Neural cell (in vitro differentiated cells): ENCODE data around the gene HSD11B1L. TPM values are rescaled to one million over a fixed set of nuclear protein-coding genes. Genes with fewer than 3 reads are reported as not detected.

ENCODE experiments used
- H2AFZ ChIP-seq: fragments of 200-600, 300-800 bp; sonication (generic), shearing (Covaris generic); 2 replicates; pipeline ENCODE4 v1.6.0; 2014; ENCODE audit warnings: low read depth, mild to moderate bottlenecking, antibody characterized with exemption, low read length, moderate library complexity
- H3F3A ChIP-seq: fragments of 200-600 bp; shearing (Covaris generic); 2 replicates; pipeline ENCODE4 v1.6.1; 2016; ENCODE audit warnings: mild to moderate bottlenecking, moderate library complexity, mixed read lengths, antibody characterized with exemption, low read length; ENCODE audit not compliant: insufficient read depth, poor library complexity, severe bottlenecking
- H3K27ac ChIP-seq: fragments of 200-600, 300-800 bp; sonication (generic), shearing (Covaris generic); 2 replicates; pipeline ENCODE4 v1.5.1; 2014; ENCODE audit warnings: mild to moderate bottlenecking, low read length, moderate library complexity
- H3K27me3 ChIP-seq: fragments of 300-800, 200-600 bp; sonication (generic), shearing (Covaris generic); 2 replicates; pipeline ENCODE4 v1.6.0; 2014; ENCODE audit warnings: mild to moderate bottlenecking, low read depth, low read length, moderate library complexity; ENCODE audit not compliant: insufficient read depth
- H3K36me3 ChIP-seq: fragments of 300-800, 200-600 bp; sonication (generic), shearing (Covaris generic); 2 replicates; pipeline ENCODE4 v1.5.1; 2014; ENCODE audit warnings: mild to moderate bottlenecking, antibody characterized with exemption, low read length, moderate library complexity; ENCODE audit not compliant: insufficient read depth
- H3K4me2 ChIP-seq: fragments of 300-800, 200-600 bp; sonication (generic), shearing (Covaris generic); 2 replicates; pipeline ENCODE4 v1.6.0; 2014; ENCODE audit warnings: mild to moderate bottlenecking, low read length
- H3K4me3 ChIP-seq: fragments of 300-800, 200-600 bp; sonication (generic), shearing (Covaris generic); 2 replicates; pipeline ENCODE4 v1.5.1; 2014; ENCODE audit warnings: mild to moderate bottlenecking, low read length, moderate library complexity
- H3K79me2 ChIP-seq: fragments of 200-600 bp; shearing (Covaris generic); replicated peaks from 2 replicates; pipeline ENCODE4 v1.6.0; 2014; ENCODE audit warnings: mild to moderate bottlenecking, low read length, moderate library complexity; ENCODE audit not compliant: insufficient read depth
- H3K9ac ChIP-seq: fragments of 300-800, 200-600 bp; sonication (generic), shearing (Covaris generic); 2 replicates; pipeline ENCODE4 v1.6.1; 2016; ENCODE audit warnings: mild to moderate bottlenecking, low read length, mixed read lengths
- H3K9me2 ChIP-seq: fragments of 200-600 bp; shearing (Covaris generic); 2 replicates; pipeline ENCODE4 v1.6.1; 2016; ENCODE audit warnings: mild to moderate bottlenecking, low read length, mixed read lengths; ENCODE audit not compliant: insufficient read depth
- H3K9me3 ChIP-seq: fragments of 200-600, 300-800 bp; sonication (generic), shearing (Covaris generic); 2 replicates; pipeline ENCODE4 v1.6.1; 2016; ENCODE audit warnings: mild to moderate bottlenecking, mixed run types, low read length, moderate library complexity, mixed read lengths
- H4K20me1 ChIP-seq: fragments of 200-600 bp; shearing (Covaris generic); 2 replicates; pipeline ENCODE4 v1.6.1; 2016; ENCODE audit warnings: mild to moderate bottlenecking, mixed run types; ENCODE audit not compliant: insufficient read depth
- EP300 ChIP-seq: fragments of 450-650 bp; conservative IDR thresholded peaks from 2 replicates; pipeline ENCODE4 v1.6.1; 2014; ENCODE audit warnings: antibody characterized with exemption, mild to moderate bottlenecking, moderate library complexity; ENCODE audit not compliant: poor library complexity, severe bottlenecking
- EZH2 ChIP-seq: fragments of 200-600, 300-800 bp; shearing (Covaris generic), sonication (generic); IDR thresholded peaks from 2 replicates; pipeline ENCODE4 v1.6.1; 2014; ENCODE audit warnings: antibody characterized with exemption, low read length, borderline replicate concordance, mild to moderate bottlenecking; ENCODE audit not compliant: insufficient read depth, poor library complexity, severe bottlenecking
- MXI1 ChIP-seq: fragments of 450-650 bp; conservative IDR thresholded peaks from 2 replicates; pipeline ENCODE4 v1.6.1; 2014; ENCODE audit warnings: antibody characterized with exemption, mild to moderate bottlenecking; ENCODE audit not compliant: poor library complexity, severe bottlenecking
- POLR2AphosphoS5 ChIP-seq: IDR thresholded peaks from 2 replicates; pipeline ENCODE4 v1.6.1; 2012
- RAD21 ChIP-seq: fragments of 450-650 bp; conservative IDR thresholded peaks from 2 replicates; pipeline ENCODE4 v1.6.1; 2014; ENCODE audit warnings: antibody characterized with exemption, mild to moderate bottlenecking, moderate library complexity
- SMC3 ChIP-seq: fragments of 450-650 bp; conservative IDR thresholded peaks from 2 replicates; pipeline ENCODE4 v1.6.1; 2014; ENCODE audit warnings: antibody characterized with exemption, mild to moderate bottlenecking, moderate library complexity; ENCODE audit not compliant: poor library complexity
- TAF1 ChIP-seq: IDR thresholded peaks from 2 replicates; pipeline ENCODE4 v1.6.1; 2012; ENCODE audit warnings: low read depth
- polyA plus RNA-seq: library from polyadenylated mRNA; depleted of rRNA; stranded (reverse); fragments of >200 nt; gene quantifications from 2 replicates; pipeline ENCODE4 v1.2.3, GENCODE V29; 2014
- TF ChIP-seq, protein P1 (sequence below): IDR thresholded peaks from 2 replicates; pipeline ENCODE4 v1.6.1; 2012; ENCODE audit warnings: borderline replicate concordance
- TF ChIP-seq, protein P2 (sequence below): fragments of 450-650 bp; IDR thresholded peaks from 2 replicates; pipeline ENCODE4 v1.5.1; 2014; ENCODE audit warnings: antibody characterized with exemption, mild to moderate bottlenecking, moderate library complexity; ENCODE audit not compliant: poor library complexity, severe bottlenecking

HSD11B1L gene
- polyA plus RNA-seq, 1 donor from 2014 or later, result 170 TPM

GRCh38 chr19:5632241-5632612 is 48.6 kb upstream of the HSD11B1L start:
- no peak overlapping the region for H3K27ac ChIP-seq
- H3K4me2 ChIP-seq, result no peak overlapping the region
- no peaks in the 10 kb centered on the region for H3F3A ChIP-seq
- no peak overlapping the region for H2AFZ ChIP-seq
- no peaks in the 10 kb centered on the region for H3K9me3 ChIP-seq
- H3K79me2 ChIP-seq, result peaks cover 89% of the 10 kb centered on the region
- no peaks in the 10 kb centered on the region for H3K9me2 ChIP-seq
- TF ChIP-seq TAF1 (no peak), EP300 (no peak), RAD21 (no peak), SMC3 (no peak), MXI1 (no peak), POLR2AphosphoS5 (no peak), EZH2 (no peak)
- TF ChIP-seq, protein P1, sequence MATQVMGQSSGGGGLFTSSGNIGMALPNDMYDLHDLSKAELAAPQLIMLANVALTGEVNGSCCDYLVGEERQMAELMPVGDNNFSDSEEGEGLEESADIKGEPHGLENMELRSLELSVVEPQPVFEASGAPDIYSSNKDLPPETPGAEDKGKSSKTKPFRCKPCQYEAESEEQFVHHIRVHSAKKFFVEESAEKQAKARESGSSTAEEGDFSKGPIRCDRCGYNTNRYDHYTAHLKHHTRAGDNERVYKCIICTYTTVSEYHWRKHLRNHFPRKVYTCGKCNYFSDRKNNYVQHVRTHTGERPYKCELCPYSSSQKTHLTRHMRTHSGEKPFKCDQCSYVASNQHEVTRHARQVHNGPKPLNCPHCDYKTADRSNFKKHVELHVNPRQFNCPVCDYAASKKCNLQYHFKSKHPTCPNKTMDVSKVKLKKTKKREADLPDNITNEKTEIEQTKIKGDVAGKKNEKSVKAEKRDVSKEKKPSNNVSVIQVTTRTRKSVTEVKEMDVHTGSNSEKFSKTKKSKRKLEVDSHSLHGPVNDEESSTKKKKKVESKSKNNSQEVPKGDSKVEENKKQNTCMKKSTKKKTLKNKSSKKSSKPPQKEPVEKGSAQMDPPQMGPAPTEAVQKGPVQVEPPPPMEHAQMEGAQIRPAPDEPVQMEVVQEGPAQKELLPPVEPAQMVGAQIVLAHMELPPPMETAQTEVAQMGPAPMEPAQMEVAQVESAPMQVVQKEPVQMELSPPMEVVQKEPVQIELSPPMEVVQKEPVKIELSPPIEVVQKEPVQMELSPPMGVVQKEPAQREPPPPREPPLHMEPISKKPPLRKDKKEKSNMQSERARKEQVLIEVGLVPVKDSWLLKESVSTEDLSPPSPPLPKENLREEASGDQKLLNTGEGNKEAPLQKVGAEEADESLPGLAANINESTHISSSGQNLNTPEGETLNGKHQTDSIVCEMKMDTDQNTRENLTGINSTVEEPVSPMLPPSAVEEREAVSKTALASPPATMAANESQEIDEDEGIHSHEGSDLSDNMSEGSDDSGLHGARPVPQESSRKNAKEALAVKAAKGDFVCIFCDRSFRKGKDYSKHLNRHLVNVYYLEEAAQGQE, result no peak
- TF ChIP-seq, protein P2, sequence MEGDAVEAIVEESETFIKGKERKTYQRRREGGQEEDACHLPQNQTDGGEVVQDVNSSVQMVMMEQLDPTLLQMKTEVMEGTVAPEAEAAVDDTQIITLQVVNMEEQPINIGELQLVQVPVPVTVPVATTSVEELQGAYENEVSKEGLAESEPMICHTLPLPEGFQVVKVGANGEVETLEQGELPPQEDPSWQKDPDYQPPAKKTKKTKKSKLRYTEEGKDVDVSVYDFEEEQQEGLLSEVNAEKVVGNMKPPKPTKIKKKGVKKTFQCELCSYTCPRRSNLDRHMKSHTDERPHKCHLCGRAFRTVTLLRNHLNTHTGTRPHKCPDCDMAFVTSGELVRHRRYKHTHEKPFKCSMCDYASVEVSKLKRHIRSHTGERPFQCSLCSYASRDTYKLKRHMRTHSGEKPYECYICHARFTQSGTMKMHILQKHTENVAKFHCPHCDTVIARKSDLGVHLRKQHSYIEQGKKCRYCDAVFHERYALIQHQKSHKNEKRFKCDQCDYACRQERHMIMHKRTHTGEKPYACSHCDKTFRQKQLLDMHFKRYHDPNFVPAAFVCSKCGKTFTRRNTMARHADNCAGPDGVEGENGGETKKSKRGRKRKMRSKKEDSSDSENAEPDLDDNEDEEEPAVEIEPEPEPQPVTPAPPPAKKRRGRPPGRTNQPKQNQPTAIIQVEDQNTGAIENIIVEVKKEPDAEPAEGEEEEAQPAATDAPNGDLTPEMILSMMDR, result no peak
- no peaks in the 10 kb centered on the region for H3K27me3 ChIP-seq
- no peak overlapping the region for H3K4me3 ChIP-seq
- H3K36me3 ChIP-seq, result no peaks in the 10 kb centered on the region
- no peak overlapping the region for H3K9ac ChIP-seq
- H4K20me1 ChIP-seq, result peaks cover 12% of the 10 kb centered on the region

- H3K36me3 ChIP-seq, result no peaks in the 10 kb centered on the region
- H3K9ac ChIP-seq, result no peak overlapping the region
- H3K9me3 ChIP-seq, result no peaks in the 10 kb centered on the region
- H3K9me2 ChIP-seq, result no peaks in the 10 kb centered on the region
- peaks cover 12% of the 10 kb centered on the region for H4K20me1 ChIP-seq
- H3K4me3 ChIP-seq, result no peak overlapping the region
- TF ChIP-seq TAF1 (no peak), POLR2AphosphoS5 (no peak), SMC3 (no peak), EP300 (no peak), RAD21 (no peak), EZH2 (no peak), MXI1 (no peak)
- TF ChIP-seq, protein P2, result no peak
- TF ChIP-seq, protein P1, result no peak
- H2AFZ ChIP-seq, result no peak overlapping the region
- H3K27me3 ChIP-seq, result no peaks in the 10 kb centered on the region
- no peak overlapping the region for H3K4me2 ChIP-seq
- peaks cover 84% of the 10 kb centered on the region for H3K79me2 ChIP-seq
- H3F3A ChIP-seq, result no peaks in the 10 kb centered on the region
- no peak overlapping the region for H3K27ac ChIP-seq
These were observed 48.2 kb upstream of the HSD11B1L start for GRCh38 chr19:5632657-5633056.
